DOHH2 (cell line): Measurements from ENCODE around the gene WDR87.

Source experiments
- EZH2phosphoT487 ChIP-seq: fragments of 200-600 bp; sonication (generic); IDR thresholded peaks from 2 replicates; pipeline ENCODE4 v1.6.1; 2017; ENCODE audit warnings: borderline replicate concordance, mild to moderate bottlenecking, antibody characterized with exemption, low read length, moderate library complexity, mixed read lengths
- TF ChIP-seq, protein P1 (sequence below): fragments of 200-600 bp; sonication (generic); IDR thresholded peaks from one replicate; pipeline ENCODE4 v1.5.1; 2014; ENCODE audit warnings: antibody characterized with exemption, mild to moderate bottlenecking, low read depth, low read length; ENCODE audit not compliant: poor library complexity, severe bottlenecking

DNA sequence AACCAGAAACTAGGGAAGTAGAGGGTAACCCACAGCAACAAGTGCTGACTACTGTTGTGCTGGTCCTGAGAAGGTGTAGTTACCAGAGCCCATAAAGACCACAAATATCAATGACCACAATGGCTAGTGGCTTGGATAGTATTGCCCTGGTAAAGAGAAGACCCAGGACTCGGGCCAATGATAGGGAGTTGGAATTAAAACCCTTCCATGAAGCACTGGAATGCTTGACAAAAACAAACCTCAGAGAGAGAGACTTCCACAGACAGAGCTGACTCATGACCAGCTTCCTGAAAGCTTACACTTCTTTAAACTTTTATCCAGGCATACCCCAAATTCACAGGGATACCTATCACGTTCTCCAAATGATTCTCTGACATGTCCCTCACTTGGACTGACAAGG, 60.5 kb downstream of the WDR87 start:
- TF ChIP-seq, protein P1, sequence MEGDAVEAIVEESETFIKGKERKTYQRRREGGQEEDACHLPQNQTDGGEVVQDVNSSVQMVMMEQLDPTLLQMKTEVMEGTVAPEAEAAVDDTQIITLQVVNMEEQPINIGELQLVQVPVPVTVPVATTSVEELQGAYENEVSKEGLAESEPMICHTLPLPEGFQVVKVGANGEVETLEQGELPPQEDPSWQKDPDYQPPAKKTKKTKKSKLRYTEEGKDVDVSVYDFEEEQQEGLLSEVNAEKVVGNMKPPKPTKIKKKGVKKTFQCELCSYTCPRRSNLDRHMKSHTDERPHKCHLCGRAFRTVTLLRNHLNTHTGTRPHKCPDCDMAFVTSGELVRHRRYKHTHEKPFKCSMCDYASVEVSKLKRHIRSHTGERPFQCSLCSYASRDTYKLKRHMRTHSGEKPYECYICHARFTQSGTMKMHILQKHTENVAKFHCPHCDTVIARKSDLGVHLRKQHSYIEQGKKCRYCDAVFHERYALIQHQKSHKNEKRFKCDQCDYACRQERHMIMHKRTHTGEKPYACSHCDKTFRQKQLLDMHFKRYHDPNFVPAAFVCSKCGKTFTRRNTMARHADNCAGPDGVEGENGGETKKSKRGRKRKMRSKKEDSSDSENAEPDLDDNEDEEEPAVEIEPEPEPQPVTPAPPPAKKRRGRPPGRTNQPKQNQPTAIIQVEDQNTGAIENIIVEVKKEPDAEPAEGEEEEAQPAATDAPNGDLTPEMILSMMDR: no peak
- TF ChIP-seq EZH2phosphoT487: no peak
